HFF-Myc (cell line): Measurements from ENCODE around the gene ONECUT3.

Source experiments
- DNase-seq: peaks from one replicate; pipeline ENCODE4 v3.0.0-alpha.2; 2011; ENCODE audit warnings: low read depth; ENCODE audit errors: extremely low read depth
- H3K4me3 ChIP-seq: replicated peaks from 2 replicates; pipeline ENCODE4 v1.5.1; 2011; ENCODE audit warnings: low read depth, mild to moderate bottlenecking, control low read depth, low read length
- TF ChIP-seq, protein P1 (sequence below): IDR thresholded peaks from 2 replicates; pipeline ENCODE4 v1.5.1; 2012; ENCODE audit warnings: mild to moderate bottlenecking, low read depth, low read length, control low read depth; ENCODE audit errors: missing control alignments

The ONECUT3 gene

GRCh38 chr19:1739960-1740629 is 13.2 kb upstream of the ONECUT3 start:
- no peak overlapping the region for H3K4me3 ChIP-seq
- TF ChIP-seq, protein P1, sequence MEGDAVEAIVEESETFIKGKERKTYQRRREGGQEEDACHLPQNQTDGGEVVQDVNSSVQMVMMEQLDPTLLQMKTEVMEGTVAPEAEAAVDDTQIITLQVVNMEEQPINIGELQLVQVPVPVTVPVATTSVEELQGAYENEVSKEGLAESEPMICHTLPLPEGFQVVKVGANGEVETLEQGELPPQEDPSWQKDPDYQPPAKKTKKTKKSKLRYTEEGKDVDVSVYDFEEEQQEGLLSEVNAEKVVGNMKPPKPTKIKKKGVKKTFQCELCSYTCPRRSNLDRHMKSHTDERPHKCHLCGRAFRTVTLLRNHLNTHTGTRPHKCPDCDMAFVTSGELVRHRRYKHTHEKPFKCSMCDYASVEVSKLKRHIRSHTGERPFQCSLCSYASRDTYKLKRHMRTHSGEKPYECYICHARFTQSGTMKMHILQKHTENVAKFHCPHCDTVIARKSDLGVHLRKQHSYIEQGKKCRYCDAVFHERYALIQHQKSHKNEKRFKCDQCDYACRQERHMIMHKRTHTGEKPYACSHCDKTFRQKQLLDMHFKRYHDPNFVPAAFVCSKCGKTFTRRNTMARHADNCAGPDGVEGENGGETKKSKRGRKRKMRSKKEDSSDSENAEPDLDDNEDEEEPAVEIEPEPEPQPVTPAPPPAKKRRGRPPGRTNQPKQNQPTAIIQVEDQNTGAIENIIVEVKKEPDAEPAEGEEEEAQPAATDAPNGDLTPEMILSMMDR: no peak
- no peak for DNase-seq

DNA sequence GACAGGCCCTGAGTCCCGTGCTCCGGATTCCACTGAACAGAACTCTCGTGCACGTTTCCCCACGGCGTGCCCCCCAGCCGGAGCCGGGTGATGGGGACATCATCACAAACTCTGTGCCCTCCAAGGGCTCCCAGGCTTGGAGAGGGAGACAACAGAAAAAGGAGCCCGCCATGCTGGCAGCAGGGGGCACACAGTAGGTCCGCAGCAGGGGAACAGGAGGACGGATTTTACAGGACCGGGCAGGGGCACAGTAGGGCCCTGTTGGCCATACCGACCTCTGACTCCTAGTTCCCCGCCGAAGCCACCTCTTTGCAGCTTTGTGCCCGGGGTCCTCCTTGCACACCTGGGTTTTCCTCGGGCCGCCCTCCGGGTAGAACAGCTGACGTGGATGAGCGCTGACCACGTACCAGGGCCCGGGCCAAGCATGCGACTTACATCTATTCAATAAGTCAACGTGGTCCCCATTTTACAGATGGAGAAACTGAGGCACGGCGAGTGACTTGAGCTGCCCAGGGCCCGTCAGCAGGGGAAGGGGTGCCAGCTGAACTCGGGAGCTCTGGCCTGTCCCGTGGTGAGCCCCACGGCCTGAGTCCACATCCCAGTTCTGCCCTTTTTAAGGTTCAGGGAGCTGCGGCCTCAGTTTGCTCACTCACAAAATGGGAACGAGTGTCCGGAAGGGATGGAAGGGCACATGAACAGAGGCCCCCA is 10.2 kb upstream of the ONECUT3 start:
- TF ChIP-seq, protein P1: no peak
- DNase-seq: no peak
- no peak overlapping the region for H3K4me3 ChIP-seq

DNA sequence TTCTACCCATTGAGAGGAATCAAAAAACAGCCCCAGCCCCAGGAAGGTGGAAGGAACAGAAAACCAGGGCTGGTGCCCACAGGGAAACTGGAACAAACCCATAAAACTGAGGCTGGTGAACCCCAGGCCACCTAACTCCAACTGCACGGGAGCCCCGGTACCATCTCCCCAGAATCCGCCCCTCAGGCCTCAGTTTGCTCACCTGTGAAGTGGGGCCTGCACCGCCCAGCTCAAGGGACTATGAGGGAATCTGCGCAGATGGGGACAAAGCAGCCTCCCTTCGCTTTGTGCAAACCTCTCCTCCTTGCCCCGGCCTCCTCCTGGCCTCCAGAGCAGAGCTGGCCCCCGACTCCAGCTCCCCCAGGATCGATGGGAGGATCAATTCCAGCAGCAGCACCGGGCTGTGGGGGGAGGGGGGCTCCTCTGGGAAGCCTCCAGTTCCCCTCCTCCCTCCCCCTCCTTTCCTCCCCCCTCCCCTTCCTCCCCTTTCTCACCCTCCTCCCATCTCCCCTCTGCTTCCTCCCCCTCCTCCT is 9.1 kb upstream of the ONECUT3 start:
- DNase-seq: no peak
- H3K4me3 ChIP-seq: no peak overlapping the region
- TF ChIP-seq, protein P1: no peak

DNA sequence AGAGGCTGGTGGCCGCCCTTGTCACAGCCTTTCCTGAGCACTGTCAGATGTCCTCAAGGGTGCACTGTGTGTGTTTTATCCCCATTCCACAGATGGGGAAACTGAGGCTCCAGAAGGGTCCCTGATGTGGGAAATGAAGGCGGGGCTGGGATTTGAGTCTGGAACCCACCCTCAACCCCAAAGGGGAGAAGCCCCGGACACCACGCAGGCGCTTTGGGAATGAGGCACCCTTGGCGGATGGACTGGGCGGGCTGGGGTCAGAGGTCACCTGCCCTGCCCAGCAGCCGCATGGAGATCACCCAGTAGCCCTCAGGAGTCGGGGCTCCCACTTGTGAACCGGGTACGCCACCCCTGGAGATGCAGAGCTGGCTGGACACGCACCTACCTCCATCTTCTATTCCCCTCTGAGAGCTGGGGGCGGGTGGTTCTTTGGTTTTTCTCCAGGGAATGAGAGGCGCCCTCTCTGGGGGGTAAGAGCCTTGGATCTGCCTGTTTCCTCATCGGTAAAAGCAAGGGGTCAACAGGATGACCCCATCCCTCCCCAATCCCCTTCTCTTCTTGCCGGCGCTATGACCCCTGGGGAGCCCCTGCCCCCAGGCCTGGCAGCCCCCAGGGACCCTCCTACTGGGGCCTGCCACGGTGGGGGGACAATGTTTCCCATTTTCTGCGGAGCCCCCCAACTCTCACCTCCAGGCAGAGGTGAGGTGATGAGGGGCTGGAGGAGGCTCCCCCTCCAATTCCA is 8.3 kb upstream of the ONECUT3 start:
- DNase-seq: no peak
- TF ChIP-seq, protein P1: no peak
- H3K4me3 ChIP-seq: no peak overlapping the region

GRCh38 chr19:1745589-1746031 is 7.7 kb upstream of the ONECUT3 start:
- TF ChIP-seq, protein P1: no peak
- no peak for DNase-seq
- H3K4me3 ChIP-seq: no peak overlapping the region

- no peak for DNase-seq
- H3K4me3 ChIP-seq: no peak overlapping the region
- TF ChIP-seq, protein P1: no peak
These were observed 6.7 kb upstream of the ONECUT3 start for GRCh38 chr19:1746401-1747284.
